Gastrocnemius medialis (tissue), 4 donors: ENCODE results near the gene DHDDS. TPM values are rescaled to one million over a fixed set of nuclear protein-coding genes. Genes with fewer than 3 reads are reported as not detected.

Experiments used
- ATAC-seq, 2 donors: fragments of 150-250 bp; one replicate each; pipeline ENCODE4 v1.9.1; 2016
- DNase-seq, 2 donors: peaks; one replicate each; pipeline ENCODE4 v3.0.0-alpha.2; 2019
- H3K27ac ChIP-seq, 4 donors: fragments of 200-600 bp; sonication (generic); 1 replicate in 1 of 4; 2 replicates in 3 of 4; pipeline ENCODE4 v1.5.1; 2016 to 2018; ENCODE audit warnings: mild to moderate bottlenecking in 2 of 4, moderate library complexity in 1 of 4
- H3K27me3 ChIP-seq, 3 donors: fragments of 200-600 bp; sonication (generic) in 2 of 3; 1 replicate in 1 of 3; 2 replicates in 2 of 3; pipeline versions ENCODE4 v1.5.1 to v1.6.0; 2016 to 2019; ENCODE audit warnings: mild to moderate bottlenecking in 1 of 3, moderate library complexity in 1 of 3
- H3K36me3 ChIP-seq, 2 donors: fragments of 200-600 bp; sonication (generic) in 1 of 2; one replicate each; pipeline ENCODE4 v1.5.1; 2017 to 2018
- H3K4me1 ChIP-seq, 2 donors: fragments of 200-600 bp; sonication (generic) in 1 of 2; one replicate each; pipeline ENCODE4 v1.5.1; 2016 to 2017; ENCODE audit warnings: mild to moderate bottlenecking in 2 of 2
- H3K4me3 ChIP-seq, 4 donors: fragments of 200-600 bp; sonication (generic) in 3 of 4; 1 replicate in 1 of 4; 2 replicates in 3 of 4; pipeline ENCODE4 v1.5.1; 2016 to 2019; ENCODE audit warnings: mild to moderate bottlenecking in 2 of 4
- H3K9me3 ChIP-seq, 3 donors: fragments of 200-600 bp; sonication (generic) in 2 of 3; 1 replicate in 1 of 3; 2 replicates in 2 of 3; pipeline ENCODE4 v1.5.1; 2016 to 2019
- CTCF ChIP-seq, 5 experiments: fragments of 450-650 bp in 3 of 5; fragments of 200-600 bp in 2 of 5; sonication (generic) in 2 of 5; IDR thresholded peaks in 4 of 5; conservative IDR thresholded peaks in 1 of 5; 1 replicate in 4 of 5; 2 replicates in 1 of 5; pipeline ENCODE4 v1.5.1; 2016 to 2019; ENCODE audit warnings: antibody characterized with exemption in 5 of 5, mild to moderate bottlenecking in 3 of 5, moderate library complexity in 3 of 5
- POLR2A ChIP-seq, 2 donors: fragments of 450-650 bp; IDR thresholded peaks; one replicate each; pipeline ENCODE4 v1.6.1; 2017; ENCODE audit warnings: antibody characterized with exemption in 2 of 2, mild to moderate bottlenecking in 2 of 2, moderate library complexity in 2 of 2
- in situ Hi-C, 4 donors: fragments of 200-750 bp; cut with MboI; loops; one replicate each; pipeline versions ENCODE4 v1.15.0 to v1.8.0; 2017; ENCODE audit warnings: low sequenced_read_pairs in 4 of 4
- intact Hi-C: fragments of 100-400 bp; cut with DNase I; formaldehyde crosslinking; loops from one replicate; pipeline ENCODE4 v1.15.1; 2023; ENCODE audit warnings: low total_unique reads
- total RNA-seq, 4 donors: library from RNA; depleted of rRNA; stranded (reverse); fragments of >200 nt; gene quantifications; one replicate each; pipeline versions ENCODE4 v1.1.0 to v1.2.3, GENCODE V29; 2016

Gene DHDDS
- total RNA-seq, 4 donors from 2014 or later = 12.1 to 30.7 (median 22.3) TPM

GRCh38 chr1:26459573-26460031 is 27.5 kb downstream of the DHDDS start:
- no peak for TF ChIP-seq POLR2A (IDR thresholded peaks at IDR 0.05)
- no peak for TF ChIP-seq CTCF (IDR thresholded peaks at IDR 0.05 in 4 of 5, conservative IDR thresholded peaks at IDR 0.05 in 1 of 5)
- Histone ChIP-seq H3K4me1 (no peaks in the 10 kb centered on the region), H3K36me3 (peaks cover 0 to 67% of the 10 kb centered on the region in 2 donors), H3K4me3 (no peak overlapping the region), H3K9me3 (no peaks in the 10 kb centered on the region), H3K27ac (peak overlapping the region; percentile 19 to 49 (median 44)), H3K27me3 (no peaks in the 10 kb centered on the region)
- intact Hi-C loops (no loop called here), in situ Hi-C loops (no loop called here)
- DNase-seq (peak in 1 of 2 donors; percentile 25), ATAC-seq (peak in 1 of 2 donors; percentile 77)

GRCh38 chr1:26468911-26469310 is 36.8 kb downstream of the DHDDS start:
- intact Hi-C loops (no loop called here), in situ Hi-C loops (no loop called here)
- Histone ChIP-seq H3K9me3 (no peaks in the 10 kb centered on the region), H3K4me3 (no peak overlapping the region), H3K36me3 (peaks cover 0 to 38% of the 10 kb centered on the region in 2 donors), H3K27me3 (no peaks in the 10 kb centered on the region), H3K4me1 (peaks cover 24 to 27% of the 10 kb centered on the region in 2 donors), H3K27ac (peak overlapping the region in 1 of 4 donors; percentile 45)
- DNase-seq (peak in 1 of 2 donors; percentile 59), ATAC-seq (no peak)
- no peak for TF ChIP-seq POLR2A (IDR thresholded peaks at IDR 0.05)
- no peak for TF ChIP-seq CTCF (IDR thresholded peaks at IDR 0.05 in 4 of 5, conservative IDR thresholded peaks at IDR 0.05 in 1 of 5)

GRCh38 chr1:26469558-26469957 is 37.4 kb downstream of the DHDDS start:
- peaks cover 29 to 31% of the 10 kb centered on the region in 2 donors for H3K4me1 ChIP-seq
- no peak overlapping the region for H3K4me3 ChIP-seq
- H3K27ac ChIP-seq = peak overlapping the region in 1 of 4 donors; percentile 45
- no peak for DNase-seq
- intact Hi-C loops = no loop called here
- ATAC-seq = no peak
- H3K36me3 ChIP-seq = peaks cover 3 to 38% of the 10 kb centered on the region in 2 donors
- H3K27me3 ChIP-seq = no peaks in the 10 kb centered on the region
- in situ Hi-C loops = no loop called here
- TF ChIP-seq CTCF (IDR thresholded peaks at IDR 0.05 in 4 of 5, conservative IDR thresholded peaks at IDR 0.05 in 1 of 5) (no peak), POLR2A (IDR thresholded peaks at IDR 0.05) (no peak)
- H3K9me3 ChIP-seq = no peaks in the 10 kb centered on the region

GRCh38 chr1:26470878-26471497 is 38.9 kb downstream of the DHDDS start:
- no peaks in the 10 kb centered on the region for H3K27me3 ChIP-seq
- no peak for TF ChIP-seq CTCF (IDR thresholded peaks at IDR 0.05 in 4 of 5, conservative IDR thresholded peaks at IDR 0.05 in 1 of 5)
- TF ChIP-seq POLR2A (IDR thresholded peaks at IDR 0.05) = no peak
- in situ Hi-C loops (no loop called here), intact Hi-C loops (no loop called here)
- ATAC-seq = no peak
- H3K27ac ChIP-seq = peak overlapping the region in 3 of 4 donors; percentile 99 to 100 (median 100)
- H3K36me3 ChIP-seq = peaks cover 5 to 32% of the 10 kb centered on the region in 2 donors
- H3K4me1 ChIP-seq = peaks cover 29 to 33% of the 10 kb centered on the region in 2 donors
- H3K9me3 ChIP-seq = no peaks in the 10 kb centered on the region
- peak overlapping the region; percentile 71 to 100 (median 94) for H3K4me3 ChIP-seq
- peak in 1 of 2 donors; percentile 15 for DNase-seq
